ENCODE data around the gene ZNF79. TPM values are rescaled to one million over a fixed set of nuclear protein-coding genes. Genes with fewer than 3 reads are reported as not detected.
A peak's percentile ranks its signal among the peaks of the same experiment; 100 is the strongest.

Gene ZNF79
- total and polyA plus RNA-seq, 9 of the 15 experiments (the other 6 are each of a cell fraction or from before 2014, with no cell fraction given): 0.62 to 7.0 (median 4.1) TPM

- TF ChIP-seq ZNF280A (IDR thresholded peaks at IDR 0.05; ENCODE audit: low read depth, partially characterized antibody) (no peak), ZFP1 (CRISPR knock-in tag; IDR thresholded peaks at IDR 0.05) (no peak), CBX1 (IDR thresholded peaks at IDR 0.05; ENCODE audit: low read depth) (no peak), NFE2 (IDR thresholded peaks at IDR 0.05; ENCODE audit: low read depth) (no peak)
These were observed 70.1 kb downstream of the ZNF79 start (continued) for GRCh38 chr9:127494304-127494702.

Small RNA genes lying within 50 kb of the gene (small RNA-seq; reads per million reads assigned to genes)
- gene RF00019 (not detected), gene SNORA65 (277 reads per million, percentile 99 among the genes with 10 or more reads in this experiment)

Other genes with a start within 250 kb of the ZNF79 start
- gene GARNL3, start 159.6 kb upstream of the ZNF79 start, total RNA-seq (2014; rRNA removed): 1.6 and 2.7 TPM in 2 replicates
- 1.3 and 2.6 TPM in 2 replicates for gene GARNL3, start 159.6 kb upstream of the ZNF79 start, total RNA-seq (2014; rRNA removed; fragmentation: Illumina TruSeq; extraction: Trizol)
- gene GARNL3, start 159.6 kb upstream of the ZNF79 start, total RNA-seq (2015; rRNA removed; fragmentation: Illumina TruSeq; extraction: Trizol): 0.87 and 1.8 TPM in 2 replicates
- gene GARNL3, start 159.6 kb upstream of the ZNF79 start, total RNA-seq (2021): 1.2 and 2.5 TPM in 2 replicates
- 0.97 and 2.7 TPM in 2 replicates for gene GARNL3, start 159.6 kb upstream of the ZNF79 start, polyA plus RNA-seq (2011; rRNA removed)
- gene GARNL3, start 159.6 kb upstream of the ZNF79 start, polyA plus RNA-seq (2014; fragmentation: Illumina TruSeq; extraction: Trizol): 1.5 TPM in 2 replicates
- under 1 TPM; 0.35 to 0.46 TPM for gene GARNL3, start 159.6 kb upstream of the ZNF79 start, polyA plus RNA-seq (2014; fragmentation: Nextera tagmentation; extraction: Ambion mirVana)
- 1.7 and 2.0 TPM in 2 replicates for gene GARNL3, start 159.6 kb upstream of the ZNF79 start, polyA plus RNA-seq (2014; rRNA removed)
- 9.7 and 12.6 TPM in 2 replicates for gene SLC2A8, start 27.2 kb upstream of the ZNF79 start, total RNA-seq (2014; rRNA removed)
- gene SLC2A8, start 27.2 kb upstream of the ZNF79 start, total RNA-seq (2014; rRNA removed; fragmentation: Illumina TruSeq; extraction: Trizol): 1.6 and 2.4 TPM in 2 replicates
- 5.2 and 6.7 TPM in 2 replicates for gene SLC2A8, start 27.2 kb upstream of the ZNF79 start, total RNA-seq (2015; rRNA removed; fragmentation: Illumina TruSeq; extraction: Trizol)
- gene SLC2A8, start 27.2 kb upstream of the ZNF79 start, total RNA-seq (2021): 10.3 and 12.9 TPM in 2 replicates
- gene SLC2A8, start 27.2 kb upstream of the ZNF79 start, polyA plus RNA-seq (2011; rRNA removed): 5.4 and 8.1 TPM in 2 replicates
- 3.6 and 6.2 TPM in 2 replicates for gene SLC2A8, start 27.2 kb upstream of the ZNF79 start, polyA plus RNA-seq (2014; fragmentation: Illumina TruSeq; extraction: Trizol)
- gene SLC2A8, start 27.2 kb upstream of the ZNF79 start, polyA plus RNA-seq (2014; fragmentation: Nextera tagmentation; extraction: Ambion mirVana): 1 to 10 TPM in 1 of 2 experiments, under 1 TPM in 1; 0.13 to 1.1 TPM
- gene SLC2A8, start 27.2 kb upstream of the ZNF79 start, polyA plus RNA-seq (2014; rRNA removed): 9.9 and 10.4 TPM in 2 replicates
- gene RPL12, start 27.0 kb downstream of the ZNF79 start, total RNA-seq (2014; rRNA removed): 1,796 and 1,973 TPM in 2 replicates
- 2,499 and 2,531 TPM in 2 replicates for gene RPL12, start 27.0 kb downstream of the ZNF79 start, total RNA-seq (2014; rRNA removed; fragmentation: Illumina TruSeq; extraction: Trizol)
- 3,220 and 3,261 TPM in 2 replicates for gene RPL12, start 27.0 kb downstream of the ZNF79 start, total RNA-seq (2015; rRNA removed; fragmentation: Illumina TruSeq; extraction: Trizol)
- 1,614 and 1,743 TPM in 2 replicates for gene RPL12, start 27.0 kb downstream of the ZNF79 start, total RNA-seq (2021)
- 2,587 and 3,088 TPM in 2 replicates for gene RPL12, start 27.0 kb downstream of the ZNF79 start, polyA plus RNA-seq (2011; rRNA removed)
- 4,080 and 4,558 TPM in 2 replicates for gene RPL12, start 27.0 kb downstream of the ZNF79 start, polyA plus RNA-seq (2014; fragmentation: Illumina TruSeq; extraction: Trizol)
- 1,000 to 10,000 TPM; 2,219 to 2,376 TPM for gene RPL12, start 27.0 kb downstream of the ZNF79 start, polyA plus RNA-seq (2014; fragmentation: Nextera tagmentation; extraction: Ambion mirVana)
- gene RPL12, start 27.0 kb downstream of the ZNF79 start, polyA plus RNA-seq (2014; rRNA removed): 2,953 and 3,005 TPM in 2 replicates
- gene LRSAM1, start 27.1 kb downstream of the ZNF79 start, total RNA-seq (2014; rRNA removed): 9.0 and 9.9 TPM in 2 replicates
- 3.2 and 4.1 TPM in 2 replicates for gene LRSAM1, start 27.1 kb downstream of the ZNF79 start, total RNA-seq (2014; rRNA removed; fragmentation: Illumina TruSeq; extraction: Trizol)
- gene LRSAM1, start 27.1 kb downstream of the ZNF79 start, total RNA-seq (2015; rRNA removed; fragmentation: Illumina TruSeq; extraction: Trizol): 4.6 and 5.5 TPM in 2 replicates
- gene LRSAM1, start 27.1 kb downstream of the ZNF79 start, total RNA-seq (2021): 16.2 and 16.9 TPM in 2 replicates
- 4.7 and 6.1 TPM in 2 replicates for gene LRSAM1, start 27.1 kb downstream of the ZNF79 start, polyA plus RNA-seq (2011; rRNA removed)
- 6.2 and 7.4 TPM in 2 replicates for gene LRSAM1, start 27.1 kb downstream of the ZNF79 start, polyA plus RNA-seq (2014; fragmentation: Illumina TruSeq; extraction: Trizol)
- gene LRSAM1, start 27.1 kb downstream of the ZNF79 start, polyA plus RNA-seq (2014; fragmentation: Nextera tagmentation; extraction: Ambion mirVana): under 1 TPM; 0.07 to 0.32 TPM
- 8.5 and 11.3 TPM in 2 replicates for gene LRSAM1, start 27.1 kb downstream of the ZNF79 start, polyA plus RNA-seq (2014; rRNA removed)
- gene STXBP1, start 187.9 kb downstream of the ZNF79 start, total RNA-seq (2014; rRNA removed): 9.7 and 14.7 TPM in 2 replicates
- 5.6 and 6.0 TPM in 2 replicates for gene STXBP1, start 187.9 kb downstream of the ZNF79 start, total RNA-seq (2014; rRNA removed; fragmentation: Illumina TruSeq; extraction: Trizol)
- gene STXBP1, start 187.9 kb downstream of the ZNF79 start, total RNA-seq (2015; rRNA removed; fragmentation: Illumina TruSeq; extraction: Trizol): 4.4 and 4.6 TPM in 2 replicates
- gene STXBP1, start 187.9 kb downstream of the ZNF79 start, total RNA-seq (2021): 32.5 and 35.1 TPM in 2 replicates
- 11.1 and 15.9 TPM in 2 replicates for gene STXBP1, start 187.9 kb downstream of the ZNF79 start, polyA plus RNA-seq (2011; rRNA removed)
- gene STXBP1, start 187.9 kb downstream of the ZNF79 start, polyA plus RNA-seq (2014; fragmentation: Illumina TruSeq; extraction: Trizol): 20.2 and 23.8 TPM in 2 replicates
- 1 to 10 TPM; 6.2 to 8.1 TPM for gene STXBP1, start 187.9 kb downstream of the ZNF79 start, polyA plus RNA-seq (2014; fragmentation: Nextera tagmentation; extraction: Ambion mirVana)
- gene STXBP1, start 187.9 kb downstream of the ZNF79 start, polyA plus RNA-seq (2014; rRNA removed): 10.9 and 12.7 TPM in 2 replicates